K562 (cell line): ENCODE measurements around the gene NCAM2. TPM values are rescaled to one million over a fixed set of nuclear protein-coding genes. Genes with fewer than 3 reads are reported as not detected.

ENCODE experiments used
- CBX1 ChIP-seq: sonication (generic); IDR thresholded peaks from 2 replicates; pipeline ENCODE4 v1.6.1; 2016; ENCODE audit warnings: antibody characterized with exemption, low read depth, mild to moderate bottlenecking
- E2F3 ChIP-seq: fragments of 250-450 bp; sonication (Bioruptor Pico); IDR thresholded peaks from 2 replicates; pipeline ENCODE4 v1.4.0; 2020; ENCODE audit warnings: mild to moderate bottlenecking
- EGR1 ChIP-seq: fragments of 450-650 bp; conservative IDR thresholded peaks from 2 replicates; pipeline ENCODE4 v1.6.1; 2017; ENCODE audit warnings: mild to moderate bottlenecking
- GATA2 ChIP-seq: sonication (generic); formaldehyde crosslinking; IDR thresholded peaks from 2 replicates; pipeline ENCODE4 v1.4.0; 2020; ENCODE audit warnings: mild to moderate bottlenecking, missing genetic modification reagents
- HLTF ChIP-seq: fragments of 450-650 bp; IDR thresholded peaks from 2 replicates; pipeline ENCODE4 v1.6.1; 2016
- L3MBTL2 ChIP-seq: fragments of 450-650 bp; IDR thresholded peaks from 2 replicates; pipeline ENCODE4 v1.6.1; 2016; ENCODE audit warnings: mild to moderate bottlenecking, moderate library complexity
- LCOR ChIP-seq: sonication (generic); formaldehyde crosslinking; IDR thresholded peaks from 2 replicates; pipeline ENCODE4 v1.8.0; 2022; ENCODE audit warnings: mild to moderate bottlenecking, missing genetic modification reagents
- MTA1 ChIP-seq: fragments of 450-650 bp; IDR thresholded peaks from 2 replicates; pipeline ENCODE4 v1.6.1; 2017; ENCODE audit warnings: borderline replicate concordance
- MTA3 ChIP-seq: fragments of 450-650 bp; formaldehyde crosslinking; IDR thresholded peaks from 2 replicates; pipeline ENCODE4 v1.6.1; 2017; ENCODE audit warnings: mild to moderate bottlenecking, borderline replicate concordance
- MYC ChIP-seq, 2 experiments: fragments of 250-450 bp in 1 of 2; sonication (Bioruptor Pico) in 1 of 2; IDR thresholded peaks; 2 replicates each; pipeline versions ENCODE4 v1.5.1 to v1.6.1; 2012 to 2021; ENCODE audit warnings: low read depth in 2 of 2, borderline replicate concordance in 1 of 2, improper control_type of control experiment in 1 of 2, low read length in 1 of 2, mild to moderate bottlenecking in 1 of 2, moderate library complexity in 1 of 2
- POLR2AphosphoS2 ChIP-seq: IDR thresholded peaks from 2 replicates; pipeline ENCODE4 v1.6.1; 2012; ENCODE audit warnings: low read length, improper control_type of control experiment
- RNF2 ChIP-seq: sonication (generic); IDR thresholded peaks from 2 replicates; pipeline ENCODE4 v1.6.1; 2016
- SRF ChIP-seq, 2 experiments: fragments of 250-450, 450-650 bp in 1 of 2; sonication (Bioruptor Pico) in 1 of 2; sonication (generic) in 1 of 2; formaldehyde crosslinking; IDR thresholded peaks; 2 replicates each; pipeline versions ENCODE4 v1.5.0 to v1.5.1; 2020 to 2022; ENCODE audit warnings: mild to moderate bottlenecking in 1 of 2, missing genetic modification reagents in 1 of 2
- TCF3 ChIP-seq: sonication (generic); formaldehyde crosslinking; IDR thresholded peaks from 2 replicates; pipeline ENCODE4 v1.4.0; 2020; ENCODE audit warnings: mild to moderate bottlenecking, missing genetic modification reagents
- XRCC3 ChIP-seq: fragments of 450-650 bp; IDR thresholded peaks from 2 replicates; pipeline ENCODE4 v1.6.1; 2017; ENCODE audit warnings: mild to moderate bottlenecking, moderate library complexity
- ZBTB8A ChIP-seq: fragments of 450-650 bp; IDR thresholded peaks from 2 replicates; pipeline ENCODE4 v1.6.1; 2018; ENCODE audit warnings: mild to moderate bottlenecking, moderate library complexity; ENCODE audit not compliant: partially characterized antibody
- ZKSCAN1 ChIP-seq: fragments of 150-350 bp; IDR thresholded peaks from 2 replicates; pipeline ENCODE4 v1.6.1; 2016; ENCODE audit warnings: low read depth, low read length
- ZNF24 ChIP-seq: fragments of 450-650 bp; IDR thresholded peaks from 2 replicates; pipeline ENCODE4 v1.6.1; 2016
- polyA plus RNA-seq, 8 experiments: library from polyadenylated mRNA; depleted of rRNA in 4 of 8; stranded (reverse) in 5 of 8; unstranded in 3 of 8; fragments of >200 nt; fragmentation: Nextera tagmentation in 2 of 8; fragmentation: Illumina TruSeq in 1 of 8; extraction: Ambion mirVana in 2 of 8; extraction: Trizol in 1 of 8; gene quantifications; 2 replicates each; pipeline versions ENCODE4 v1.2.1 to v1.2.3, GENCODE V29; 2011 to 2014; ENCODE audit warnings: inconsistent platforms in 1 of 8, missing spikeins in 1 of 8
- total RNA-seq, 7 experiments: library from RNA; depleted of rRNA in 6 of 7; stranded (reverse); fragments of >200 nt in 6 of 7; fragmentation: Illumina TruSeq in 2 of 7; extraction: Trizol in 2 of 7; gene quantifications; 2 replicates each; pipeline versions ENCODE4 v1.2.1 to v1.2.3, GENCODE V29; 2011 to 2021; ENCODE audit warnings: low replicate concordance in 1 of 7
- TF ChIP-seq, protein P1 (sequence below), 2 experiments: IDR thresholded peaks; 2 replicates each; pipeline ENCODE4 v1.6.1; 2012; ENCODE audit warnings: improper control_type of control experiment in 2 of 2, low read depth in 2 of 2, low read length in 2 of 2, borderline replicate concordance in 1 of 2
- TF ChIP-seq, protein P2 (sequence below): fragments of 450-650 bp; formaldehyde crosslinking; conservative IDR thresholded peaks from 2 replicates; pipeline ENCODE4 v1.4.0; 2022; ENCODE audit warnings: mild to moderate bottlenecking, missing genetic modification characterization
- TF ChIP-seq, protein P3 (sequence below): fragments of 450-650 bp; IDR thresholded peaks from 2 replicates; pipeline ENCODE4 v1.6.1; 2016

The NCAM2 gene
- total and polyA plus RNA-seq, 9 of the 15 experiments (the other 6 are each of a cell fraction or from before 2014, with no cell fraction given) = 14.0 to 58.2 (median 27.8) TPM

DNA sequence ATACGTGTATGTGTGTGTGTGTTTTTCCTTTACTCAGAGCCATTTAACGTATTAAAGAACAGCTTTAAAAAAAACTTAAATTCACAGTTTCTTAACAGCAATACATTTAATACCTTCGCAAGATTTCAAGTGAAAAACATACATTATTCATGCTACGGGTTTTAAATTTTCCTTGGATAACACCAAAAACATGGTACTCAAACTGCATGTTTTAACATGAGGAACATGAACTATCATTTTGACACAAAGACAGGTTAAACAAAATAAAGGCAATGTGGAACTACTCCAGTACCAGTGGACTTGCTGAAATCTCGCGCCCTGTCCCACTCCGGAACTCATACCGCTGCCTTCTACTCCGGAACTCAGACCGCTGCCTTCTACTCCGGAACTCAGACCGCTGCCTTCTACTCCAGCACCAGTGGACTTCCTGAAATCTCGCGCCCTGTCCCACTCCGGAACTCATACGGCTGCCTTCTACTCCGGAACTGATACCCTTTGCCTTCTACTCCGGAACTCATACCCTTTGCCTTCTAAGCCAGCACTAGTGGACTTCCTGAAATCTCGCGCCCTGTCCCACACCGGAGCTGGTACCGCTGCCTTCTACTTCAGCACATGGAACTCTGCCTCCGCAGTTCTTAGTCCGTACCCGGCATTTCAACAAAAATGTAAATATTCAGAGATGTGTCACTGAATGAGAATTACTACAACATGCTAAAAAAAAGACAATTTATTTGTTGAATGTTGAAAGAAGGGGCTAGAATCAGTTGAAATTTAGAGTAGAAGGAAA lies 148.6 kb downstream of the NCAM2 start (continued):
- TF ChIP-seq, protein P1, sequence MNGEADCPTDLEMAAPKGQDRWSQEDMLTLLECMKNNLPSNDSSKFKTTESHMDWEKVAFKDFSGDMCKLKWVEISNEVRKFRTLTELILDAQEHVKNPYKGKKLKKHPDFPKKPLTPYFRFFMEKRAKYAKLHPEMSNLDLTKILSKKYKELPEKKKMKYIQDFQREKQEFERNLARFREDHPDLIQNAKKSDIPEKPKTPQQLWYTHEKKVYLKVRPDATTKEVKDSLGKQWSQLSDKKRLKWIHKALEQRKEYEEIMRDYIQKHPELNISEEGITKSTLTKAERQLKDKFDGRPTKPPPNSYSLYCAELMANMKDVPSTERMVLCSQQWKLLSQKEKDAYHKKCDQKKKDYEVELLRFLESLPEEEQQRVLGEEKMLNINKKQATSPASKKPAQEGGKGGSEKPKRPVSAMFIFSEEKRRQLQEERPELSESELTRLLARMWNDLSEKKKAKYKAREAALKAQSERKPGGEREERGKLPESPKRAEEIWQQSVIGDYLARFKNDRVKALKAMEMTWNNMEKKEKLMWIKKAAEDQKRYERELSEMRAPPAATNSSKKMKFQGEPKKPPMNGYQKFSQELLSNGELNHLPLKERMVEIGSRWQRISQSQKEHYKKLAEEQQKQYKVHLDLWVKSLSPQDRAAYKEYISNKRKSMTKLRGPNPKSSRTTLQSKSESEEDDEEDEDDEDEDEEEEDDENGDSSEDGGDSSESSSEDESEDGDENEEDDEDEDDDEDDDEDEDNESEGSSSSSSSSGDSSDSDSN (IDR thresholded peaks at IDR 0.05; ENCODE audit: borderline replicate concordance in 1 of 2, low read depth in 2 of 2, low read length in 2 of 2) = peak; percentile 73 to 96
- TF ChIP-seq, protein P2, sequence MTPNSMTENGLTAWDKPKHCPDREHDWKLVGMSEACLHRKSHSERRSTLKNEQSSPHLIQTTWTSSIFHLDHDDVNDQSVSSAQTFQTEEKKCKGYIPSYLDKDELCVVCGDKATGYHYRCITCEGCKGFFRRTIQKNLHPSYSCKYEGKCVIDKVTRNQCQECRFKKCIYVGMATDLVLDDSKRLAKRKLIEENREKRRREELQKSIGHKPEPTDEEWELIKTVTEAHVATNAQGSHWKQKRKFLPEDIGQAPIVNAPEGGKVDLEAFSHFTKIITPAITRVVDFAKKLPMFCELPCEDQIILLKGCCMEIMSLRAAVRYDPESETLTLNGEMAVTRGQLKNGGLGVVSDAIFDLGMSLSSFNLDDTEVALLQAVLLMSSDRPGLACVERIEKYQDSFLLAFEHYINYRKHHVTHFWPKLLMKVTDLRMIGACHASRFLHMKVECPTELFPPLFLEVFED (CRISPR knock-in tag) = no peak
- TF ChIP-seq, protein P3, sequence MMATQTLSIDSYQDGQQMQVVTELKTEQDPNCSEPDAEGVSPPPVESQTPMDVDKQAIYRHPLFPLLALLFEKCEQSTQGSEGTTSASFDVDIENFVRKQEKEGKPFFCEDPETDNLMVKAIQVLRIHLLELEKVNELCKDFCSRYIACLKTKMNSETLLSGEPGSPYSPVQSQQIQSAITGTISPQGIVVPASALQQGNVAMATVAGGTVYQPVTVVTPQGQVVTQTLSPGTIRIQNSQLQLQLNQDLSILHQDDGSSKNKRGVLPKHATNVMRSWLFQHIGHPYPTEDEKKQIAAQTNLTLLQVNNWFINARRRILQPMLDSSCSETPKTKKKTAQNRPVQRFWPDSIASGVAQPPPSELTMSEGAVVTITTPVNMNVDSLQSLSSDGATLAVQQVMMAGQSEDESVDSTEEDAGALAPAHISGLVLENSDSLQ = peak; percentile 49; the same call in 1 of the 2 replicates
- TF ChIP-seq ZKSCAN1 (peak; percentile 65; the same call in 1 of the 2 replicates), SRF (CRISPR knock-in tag; IDR thresholded peaks at IDR 0.05) (peak in 1 of 2 experiments; percentile 47; a peak in 1 of 4 replicates), XRCC3 (no peak), RNF2 (peak; percentile 59), E2F3 (CRISPR knock-in tag) (no peak), POLR2AphosphoS2 (peak; percentile 78; the same call in 1 of the 2 replicates), CBX1 (peak; percentile 69; the same call in 1 of the 2 replicates), TCF3 (CRISPR knock-in tag) (0 out of 2 replicates have a peak, but pooled peaks have one; percentile 8), ZNF24 (0 out of 2 replicates have a peak, but pooled peaks have one; percentile 53), ZBTB8A (no peak), MTA1 (0 out of 2 replicates have a peak, but pooled peaks have one; percentile 31), LCOR (no peak), HLTF (no peak), GATA2 (CRISPR knock-in tag) (no peak), L3MBTL2 (peak; percentile 29), MYC (IDR thresholded peaks at IDR 0.05; ENCODE audit: low read depth, low read length) (peak; percentile 94), MYC (CRISPR knock-in tag; IDR thresholded peaks at IDR 0.05; ENCODE audit: borderline replicate concordance, low read depth) (no peak), EGR1 (no peak), MTA3 (0 out of 2 replicates have a peak, but pooled peaks have one; percentile 38)
